EL (cell line): ENCODE results near the gene TOP3B.
"Not testable (repeated sequence)": the region's sequence is repeated elsewhere in the genome, so short reads cannot be mapped to it uniquely, and the experiment has no call there.

Experiments used
- DNase-seq: peaks from one replicate; pipeline ENCODE4 v3.0.0-alpha.2; 2016

Gene TOP3B

GRCh38 chr22:21942407-21943343 is 39.9 kb downstream of the TOP3B start:
- peak; percentile 91 for DNase-seq

GRCh38 chr22:21941921-21942320 is 40.7 kb downstream of the TOP3B start:
- DNase-seq, result no peak

DNA sequence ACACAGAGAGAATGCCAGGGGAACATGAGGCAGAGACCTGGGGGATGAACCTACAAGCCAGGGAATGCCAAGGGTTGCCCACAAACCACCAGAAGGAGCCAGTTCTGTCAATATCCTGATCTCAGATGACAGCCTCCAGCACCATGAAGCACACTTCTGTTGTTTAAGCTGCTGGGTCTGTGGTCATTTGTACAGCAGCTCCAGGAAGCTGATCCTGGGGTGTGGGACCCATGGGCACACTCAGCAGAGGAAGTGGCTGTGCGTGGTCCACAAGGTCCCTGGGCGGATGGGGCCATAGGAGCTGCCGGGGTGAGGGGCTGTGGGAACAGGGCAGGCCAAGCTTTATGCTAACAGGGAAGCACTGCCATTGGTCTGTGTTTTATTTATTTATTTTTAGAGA is 42.1 kb downstream of the TOP3B start:
- DNase-seq, result no peak

- not testable (repeated sequence) for DNase-seq
Observed at GRCh38 chr22:21939935-21940334, 42.7 kb downstream of the TOP3B start.

GRCh38 chr22:21939461-21939913 is 43.1 kb downstream of the TOP3B start:
- DNase-seq, result no peak

DNA sequence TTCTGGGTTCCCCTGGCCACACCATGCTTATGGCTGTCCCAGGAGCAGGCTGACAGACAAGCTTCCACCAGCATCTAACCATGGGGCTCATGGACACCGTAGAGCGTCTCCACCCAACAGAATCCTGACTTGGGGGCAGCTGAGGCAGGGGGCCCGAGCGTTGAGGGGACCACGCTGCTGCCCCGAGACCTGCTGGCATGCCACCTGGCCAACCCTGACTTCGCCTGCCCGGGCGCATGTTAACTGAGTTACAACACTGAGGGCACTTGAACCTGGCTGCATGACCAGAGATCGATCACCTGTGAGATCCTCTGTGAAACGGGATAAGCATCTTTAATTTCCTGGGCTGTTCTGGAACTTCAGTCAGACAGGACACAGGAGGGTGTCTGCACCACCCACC is 43.7 kb downstream of the TOP3B start:
- no peak for DNase-seq

GRCh38 chr22:21938071-21938822 is 44.3 kb downstream of the TOP3B start:
- DNase-seq, result peak; percentile 86

- peak; percentile 95 for DNase-seq
Observed at GRCh38 chr22:21937821-21938070, 44.8 kb downstream of the TOP3B start.

- DNase-seq, result no peak
Observed at GRCh38 chr22:21937041-21937820, 45.4 kb downstream of the TOP3B start.

GRCh38 chr22:21936151-21936775 is 46.3 kb downstream of the TOP3B start:
- no peak for DNase-seq

DNA sequence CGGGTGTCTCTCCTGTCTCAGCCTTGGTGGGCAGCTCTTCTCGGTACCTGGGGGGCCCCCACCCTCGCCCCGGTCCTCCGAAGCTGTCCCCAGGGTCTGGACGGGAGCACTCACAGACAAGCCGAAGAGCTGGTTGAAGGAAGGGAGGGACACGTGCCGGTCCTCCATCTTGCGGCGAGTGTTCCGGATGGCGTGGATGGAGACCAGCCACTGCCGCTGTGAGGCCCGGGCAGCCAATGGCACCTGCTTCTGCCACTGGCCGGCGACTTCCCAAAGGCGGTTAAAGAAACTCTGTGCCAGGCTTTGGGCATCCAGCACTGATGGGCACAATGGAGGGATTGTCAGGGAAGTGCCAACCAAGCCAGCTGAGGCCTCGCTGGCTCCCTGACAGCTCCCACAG is 48.7 kb downstream of the TOP3B start:
- no peak for DNase-seq

DNA sequence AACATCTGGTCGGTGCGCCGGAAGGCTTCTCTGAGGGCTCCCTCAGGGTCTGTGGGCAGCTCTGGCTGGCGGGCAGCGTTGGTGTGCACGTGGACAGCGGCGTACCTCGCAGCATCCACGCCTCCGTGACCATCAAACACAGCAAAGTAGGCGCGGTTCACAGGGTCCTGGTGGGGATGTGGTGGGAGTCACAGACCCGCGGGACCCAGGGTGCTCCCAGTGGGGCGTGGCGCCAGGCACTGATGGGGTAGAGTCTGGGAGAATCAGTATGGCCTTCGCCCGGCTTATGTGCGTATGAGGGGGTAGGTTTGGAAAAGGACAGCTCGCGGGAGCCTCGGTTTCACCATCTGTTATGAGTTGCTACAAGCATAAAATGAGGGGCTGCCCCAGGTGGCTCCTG is 49.2 kb downstream of the TOP3B start:
- no peak for DNase-seq

DNA sequence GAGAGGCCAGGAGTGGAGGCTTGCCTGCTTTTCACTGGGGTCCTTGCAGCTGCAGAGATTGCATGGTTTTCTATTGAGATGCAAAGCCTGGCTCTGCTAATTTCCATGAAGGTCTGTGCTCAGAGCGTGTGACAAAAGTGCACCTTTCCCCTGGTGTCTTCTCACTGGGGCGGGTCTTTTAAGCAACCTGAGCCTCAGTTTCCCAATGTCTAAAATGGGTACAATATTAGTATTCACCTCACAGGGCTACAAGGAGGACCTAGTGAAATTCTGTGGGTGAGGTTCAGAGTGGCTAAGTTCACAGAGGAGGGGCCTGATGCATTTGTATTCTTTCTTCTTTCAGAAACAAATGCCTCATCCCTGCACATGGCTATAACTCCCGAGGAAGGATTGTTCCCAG is 50.2 kb downstream of the TOP3B start:
- no peak for DNase-seq

- DNase-seq, result no peak
Observed at GRCh38 chr22:21931056-21931455, 51.5 kb downstream of the TOP3B start.

DNA sequence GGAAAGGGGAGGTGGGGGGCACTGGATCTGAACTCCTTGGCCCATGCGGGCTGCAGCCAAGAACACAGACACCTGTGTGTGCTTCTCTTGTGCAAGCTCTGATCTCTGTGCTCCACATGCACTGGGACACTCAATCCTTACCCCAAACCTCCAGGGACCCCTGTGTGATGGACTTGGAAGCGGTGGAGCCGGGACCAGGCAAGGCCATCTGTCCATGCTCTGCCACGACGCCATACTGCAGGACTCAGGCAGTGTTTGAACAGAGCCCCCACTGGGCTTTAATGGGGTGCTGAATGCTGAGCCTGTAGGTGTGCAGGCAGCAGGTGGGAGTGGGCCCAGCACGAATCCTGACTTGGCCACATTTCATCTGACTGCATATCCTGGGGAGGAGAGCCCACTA is 53.3 kb downstream of the TOP3B start:
- DNase-seq, result no peak

- no peak for DNase-seq
Observed at GRCh38 chr22:21928048-21928447, 54.5 kb downstream of the TOP3B start.

DNA sequence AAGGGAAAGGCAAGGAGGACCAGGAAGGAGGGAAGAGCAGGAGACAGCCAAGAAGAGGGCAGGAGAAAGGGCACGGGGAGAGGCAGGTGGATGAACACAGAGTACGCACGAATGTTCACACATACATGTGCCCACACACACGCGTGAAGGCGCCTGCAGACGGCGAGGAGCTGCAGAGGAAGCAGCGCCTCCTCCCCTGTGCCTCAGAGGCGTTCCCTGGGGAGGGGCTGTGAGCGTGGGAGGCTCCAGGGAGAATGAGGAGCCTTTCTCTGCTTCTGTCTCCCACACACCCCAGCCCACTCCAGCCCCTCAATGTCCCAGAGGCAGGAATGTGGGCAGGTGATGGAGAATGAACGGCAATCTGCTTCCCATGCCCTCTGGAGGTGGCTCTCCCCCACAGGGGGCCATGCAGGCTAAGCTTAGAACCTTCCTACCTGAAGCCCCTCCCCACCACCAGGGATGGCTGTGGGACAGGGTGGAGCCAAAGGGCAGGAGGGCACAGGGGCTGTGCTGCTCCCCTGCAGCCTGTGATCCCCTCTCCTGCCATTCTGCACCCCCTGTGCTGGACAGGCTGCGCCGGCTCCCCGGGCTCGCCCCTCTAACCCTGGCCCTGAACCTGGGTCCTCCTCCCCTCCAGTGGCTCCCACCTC is 55.3 kb downstream of the TOP3B start:
- DNase-seq, result no peak

DNA sequence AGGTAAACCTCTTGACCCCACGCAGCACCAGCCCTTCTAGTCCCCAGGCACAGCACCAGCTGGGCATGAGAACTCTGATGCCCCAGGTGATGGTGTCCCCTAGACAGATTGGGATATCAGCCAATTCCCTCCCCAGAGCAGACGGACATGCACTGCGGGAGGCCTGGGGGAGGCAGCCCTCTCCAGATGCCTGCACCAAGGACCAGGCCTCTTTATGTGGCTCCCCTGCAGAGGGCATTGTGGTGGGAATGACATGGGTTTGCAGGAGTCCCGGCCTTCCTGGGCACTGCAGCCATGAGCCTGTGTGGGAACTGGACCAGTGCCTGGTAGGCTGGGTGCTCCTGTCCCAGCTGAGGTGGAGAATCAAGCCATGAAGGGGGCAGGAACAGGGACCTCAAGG is 55.9 kb downstream of the TOP3B start:
- DNase-seq, result no peak

DNA sequence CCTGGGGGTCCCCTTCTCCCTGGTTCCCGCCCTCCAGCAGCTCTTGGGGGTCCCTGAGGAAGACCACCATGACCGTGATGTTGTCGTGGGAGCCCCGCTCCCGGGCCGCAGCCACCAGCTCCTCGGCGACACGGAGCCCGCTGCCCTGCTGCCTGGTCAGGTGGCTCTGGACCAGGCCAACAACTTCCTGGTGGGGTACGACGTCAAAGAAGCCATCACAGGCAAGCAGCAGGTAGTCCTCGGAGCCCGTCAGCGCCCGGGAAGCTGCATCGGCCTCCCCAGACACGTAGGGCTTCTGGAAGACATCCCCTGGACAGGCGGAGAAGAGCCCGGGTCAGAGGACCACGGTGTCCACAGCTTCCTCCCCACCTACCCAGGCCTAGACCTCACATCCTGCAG is 59.4 kb downstream of the TOP3B start:
- no peak for DNase-seq

- DNase-seq, result no peak
Observed at GRCh38 chr22:21922370-21923162, 60.0 kb downstream of the TOP3B start.

- DNase-seq, result no peak
Observed at GRCh38 chr22:21921729-21922128, 60.9 kb downstream of the TOP3B start.
